ENCODE data around the gene ANO10. TPM values are rescaled to one million over a fixed set of nuclear protein-coding genes. Genes with fewer than 3 reads are reported as not detected.

ANO10 gene
- total RNA-seq, 4 donors from 2014 or later = 26.7 to 33.9 (median 28.7) TPM

GRCh38 chr3:43641306-43642114, 19.7 kb upstream of the ANO10 start:
- Histone ChIP-seq H3K9me3 (no peaks in the 10 kb centered on the region), H3K4me3 (replicated peaks in 1 of 3) (no peak overlapping the region), H3K36me3 (no peaks in the 10 kb centered on the region), H3K27me3 (no peaks in the 10 kb centered on the region), H3K4me1 (no peaks in the 10 kb centered on the region), H3K27ac (no peak overlapping the region)
- TF ChIP-seq CTCF (IDR thresholded peaks at IDR 0.05) = no peak
- no peak for TF ChIP-seq POLR2A (IDR thresholded peaks at IDR 0.05)
- intact Hi-C loops (cut with DNase I) = no loop called here
- DNase-seq = no peak
- 93 to 94% methylated on average over 4 of the region's 4 CpGs for WGBS, 2 donors

GRCh38 chr3:43640681-43641080, 18.9 kb upstream of the ANO10 start:
- TF ChIP-seq CTCF (IDR thresholded peaks at IDR 0.05) = no peak
- TF ChIP-seq POLR2A (IDR thresholded peaks at IDR 0.05) = no peak
- Histone ChIP-seq H3K27me3 (no peaks in the 10 kb centered on the region), H3K4me3 (replicated peaks in 1 of 3) (no peak overlapping the region), H3K36me3 (no peaks in the 10 kb centered on the region), H3K9me3 (no peaks in the 10 kb centered on the region), H3K27ac (no peak overlapping the region), H3K4me1 (no peaks in the 10 kb centered on the region)
- DNase-seq = no peak
- WGBS, 2 donors = 94 to 96% methylated on average over 3 of the region's 3 CpGs
- intact Hi-C loops (cut with DNase I) = no loop called here

- Histone ChIP-seq H3K4me1 (no peaks in the 10 kb centered on the region), H3K27ac (no peak overlapping the region), H3K27me3 (no peaks in the 10 kb centered on the region), H3K4me3 (replicated peaks in 1 of 3) (no peak overlapping the region), H3K36me3 (no peaks in the 10 kb centered on the region), H3K9me3 (no peaks in the 10 kb centered on the region)
- no peak for DNase-seq
- WGBS, 2 donors = 61 to 64% methylated on average over 8 of the region's 9 CpGs
- intact Hi-C loops (cut with DNase I) = no loop called here
- TF ChIP-seq POLR2A (IDR thresholded peaks at IDR 0.05) = no peak
- TF ChIP-seq CTCF (IDR thresholded peaks at IDR 0.05) = peak in 1 of 6 experiments; percentile 5
Observed at GRCh38 chr3:43638594-43639447, 17.0 kb upstream of the ANO10 start.

GRCh38 chr3:43637702-43638101, 15.9 kb upstream of the ANO10 start:
- no peaks in the 10 kb centered on the region for H3K9me3 ChIP-seq
- no peaks in the 10 kb centered on the region for H3K4me1 ChIP-seq
- no peaks in the 10 kb centered on the region for H3K27me3 ChIP-seq
- H3K27ac ChIP-seq = no peak overlapping the region
- H3K36me3 ChIP-seq = no peaks in the 10 kb centered on the region
- intact Hi-C loops (cut with DNase I) = no loop called here
- H3K4me3 ChIP-seq (replicated peaks in 1 of 3) = no peak overlapping the region
- 88 to 90% methylated on average over 3 of the region's 3 CpGs for WGBS, 2 donors
- no peak for TF ChIP-seq CTCF (IDR thresholded peaks at IDR 0.05)
- TF ChIP-seq POLR2A (IDR thresholded peaks at IDR 0.05) = no peak
- DNase-seq = no peak

GRCh38 chr3:43632986-43633385, 11.2 kb upstream of the ANO10 start:
- no peak overlapping the region for H3K27ac ChIP-seq
- no peak overlapping the region for H3K4me3 ChIP-seq (replicated peaks in 1 of 3)
- no peaks in the 10 kb centered on the region for H3K4me1 ChIP-seq
- no peak for DNase-seq
- 86% methylated on average over 7 of the region's 7 CpGs for WGBS, 2 donors
- intact Hi-C loops (cut with DNase I) = no loop called here
- no peaks in the 10 kb centered on the region for H3K9me3 ChIP-seq
- TF ChIP-seq POLR2A (IDR thresholded peaks at IDR 0.05) (no peak), CTCF (IDR thresholded peaks at IDR 0.05) (no peak)
- no peaks in the 10 kb centered on the region for H3K36me3 ChIP-seq
- H3K27me3 ChIP-seq = no peaks in the 10 kb centered on the region

All from thyroid gland (tissue), 4 donors.